ENCODE measurements around the gene CAMK2A.

GRCh38 chr5:150221471-150221870 lies 68.1 kb downstream of the CAMK2A start:
- TF ChIP-seq CTCF (conservative IDR thresholded peaks at IDR 0.05 in 1 of 2, IDR thresholded peaks at IDR 0.05 in 1 of 2; ENCODE audit: low read depth in 1 of 2, low read length in 2 of 2) (no peak), EZH2 (IDR thresholded peaks at IDR 0.05; ENCODE audit: low read length, missing control alignments) (no peak)

Data from fibroblast of lung (primary cell).